Neutrophil (primary cell): Measurements from ENCODE around the gene SSR4.

ENCODE experiments used
- H3K27ac ChIP-seq: fragments of 200-600 bp; sonication (generic); 2 replicates; pipeline ENCODE4 v1.5.1; 2016; ENCODE audit warnings: mild to moderate bottlenecking, moderate library complexity
- H3K27me3 ChIP-seq: fragments of 200-600 bp; sonication (generic); 2 replicates; pipeline ENCODE4 v1.6.0; 2016; ENCODE audit warnings: mild to moderate bottlenecking
- H3K36me3 ChIP-seq: fragments of 200-600 bp; sonication (generic); 2 replicates; pipeline ENCODE4 v1.5.1; 2017
- H3K4me1 ChIP-seq, 2 experiments: fragments of 200-600 bp in 1 of 2; sonication (generic) in 1 of 2; 1 replicate in 1 of 2; 2 replicates in 1 of 2; pipeline versions ENCODE4 v1.5.1 to v1.6.1; 2013 to 2016; ENCODE audit warnings: low read depth in 1 of 2, low read length in 1 of 2, mild to moderate bottlenecking in 1 of 2, moderate library complexity in 1 of 2; ENCODE audit not compliant: control insufficient read depth in 1 of 2, insufficient read depth in 1 of 2
- H3K4me3 ChIP-seq, 2 experiments: fragments of 200-600 bp in 1 of 2; sonication (generic) in 1 of 2; 1 replicate in 1 of 2; 2 replicates in 1 of 2; pipeline ENCODE4 v1.5.1; 2013 to 2016; ENCODE audit warnings: low read depth in 1 of 2, low read length in 1 of 2, mild to moderate bottlenecking in 1 of 2, moderate library complexity in 1 of 2
- H3K9me3 ChIP-seq: fragments of 200-600 bp; sonication (generic); 2 replicates; pipeline ENCODE4 v1.5.1; 2016
- TF ChIP-seq, protein P1 (sequence below): fragments of 200-600 bp; sonication (generic); IDR thresholded peaks from 2 replicates; pipeline ENCODE4 v1.5.1; 2016; ENCODE audit warnings: antibody characterized with exemption

Gene SSR4

DNA sequence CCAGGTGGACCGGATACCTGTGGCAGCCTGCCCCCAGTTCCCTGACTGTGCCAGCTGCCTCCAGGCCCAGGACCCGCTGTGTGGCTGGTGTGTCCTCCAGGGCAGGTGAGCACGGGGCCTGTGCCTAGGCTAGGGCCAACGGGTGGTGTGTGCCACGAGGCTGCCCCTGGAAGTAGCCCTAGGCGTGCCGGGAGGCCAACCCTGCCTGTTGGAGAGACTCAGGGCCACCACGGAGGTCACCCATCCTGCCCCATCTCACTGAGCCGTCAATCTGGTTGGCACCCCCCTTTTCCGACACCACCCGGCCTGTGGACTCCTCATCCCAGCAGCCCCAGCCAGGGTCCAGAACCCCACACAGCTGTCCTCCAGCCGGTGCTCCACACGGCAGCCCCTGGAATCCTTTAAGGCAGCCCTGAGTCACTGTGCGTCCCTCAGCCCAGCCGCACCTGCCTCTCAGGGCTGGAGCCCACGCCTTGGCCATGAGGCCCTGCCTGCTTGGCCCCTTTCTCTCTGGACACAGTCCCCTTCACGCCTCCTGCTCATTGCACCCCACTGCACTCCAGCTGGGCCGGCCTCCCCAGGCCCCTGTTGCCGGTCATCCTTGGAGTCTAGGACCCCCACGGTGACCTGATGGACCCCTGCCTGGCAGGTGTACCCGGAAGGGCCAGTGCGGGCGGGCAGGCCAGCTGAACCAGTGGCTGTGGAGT, 25.2 kb upstream of the SSR4 start:
- H3K27me3 ChIP-seq: peaks cover 25% of the 10 kb centered on the region
- H3K4me3 ChIP-seq: no peak overlapping the region
- no peaks in the 10 kb centered on the region for H3K4me1 ChIP-seq
- TF ChIP-seq, protein P1, sequence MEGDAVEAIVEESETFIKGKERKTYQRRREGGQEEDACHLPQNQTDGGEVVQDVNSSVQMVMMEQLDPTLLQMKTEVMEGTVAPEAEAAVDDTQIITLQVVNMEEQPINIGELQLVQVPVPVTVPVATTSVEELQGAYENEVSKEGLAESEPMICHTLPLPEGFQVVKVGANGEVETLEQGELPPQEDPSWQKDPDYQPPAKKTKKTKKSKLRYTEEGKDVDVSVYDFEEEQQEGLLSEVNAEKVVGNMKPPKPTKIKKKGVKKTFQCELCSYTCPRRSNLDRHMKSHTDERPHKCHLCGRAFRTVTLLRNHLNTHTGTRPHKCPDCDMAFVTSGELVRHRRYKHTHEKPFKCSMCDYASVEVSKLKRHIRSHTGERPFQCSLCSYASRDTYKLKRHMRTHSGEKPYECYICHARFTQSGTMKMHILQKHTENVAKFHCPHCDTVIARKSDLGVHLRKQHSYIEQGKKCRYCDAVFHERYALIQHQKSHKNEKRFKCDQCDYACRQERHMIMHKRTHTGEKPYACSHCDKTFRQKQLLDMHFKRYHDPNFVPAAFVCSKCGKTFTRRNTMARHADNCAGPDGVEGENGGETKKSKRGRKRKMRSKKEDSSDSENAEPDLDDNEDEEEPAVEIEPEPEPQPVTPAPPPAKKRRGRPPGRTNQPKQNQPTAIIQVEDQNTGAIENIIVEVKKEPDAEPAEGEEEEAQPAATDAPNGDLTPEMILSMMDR: no peak
- H3K27ac ChIP-seq: no peak overlapping the region
- H3K36me3 ChIP-seq: no peaks in the 10 kb centered on the region
- no peaks in the 10 kb centered on the region for H3K9me3 ChIP-seq

GRCh38 chrX:153769865-153770600, 24.4 kb upstream of the SSR4 start:
- H3K4me3 ChIP-seq: no peak overlapping the region
- no peaks in the 10 kb centered on the region for H3K36me3 ChIP-seq
- no peak overlapping the region for H3K27ac ChIP-seq
- peaks cover 20% of the 10 kb centered on the region for H3K27me3 ChIP-seq
- TF ChIP-seq, protein P1: no peak
- no peaks in the 10 kb centered on the region for H3K9me3 ChIP-seq
- H3K4me1 ChIP-seq: no peaks in the 10 kb centered on the region

- Histone ChIP-seq H3K9me3 (no peaks in the 10 kb centered on the region), H3K36me3 (no peaks in the 10 kb centered on the region), H3K27ac (no peak overlapping the region), H3K4me3 (no peak overlapping the region), H3K27me3 (peaks cover 12% of the 10 kb centered on the region), H3K4me1 (no peaks in the 10 kb centered on the region)
- TF ChIP-seq, protein P1: no peak
These were observed 23.7 kb upstream of the SSR4 start for GRCh38 chrX:153770601-153771414.

- Histone ChIP-seq H3K27me3 (peaks cover 4% of the 10 kb centered on the region), H3K9me3 (no peaks in the 10 kb centered on the region), H3K27ac (no peak overlapping the region), H3K4me1 (no peaks in the 10 kb centered on the region), H3K4me3 (no peak overlapping the region), H3K36me3 (no peaks in the 10 kb centered on the region)
- TF ChIP-seq, protein P1: no peak
These were observed 22.8 kb upstream of the SSR4 start for GRCh38 chrX:153771415-153772315.
